HepG2 (cell line): ENCODE measurements around the gene ALK. TPM values are rescaled to one million over a fixed set of nuclear protein-coding genes. Genes with fewer than 3 reads are reported as not detected.

Source experiments
- ATAC-seq: fragments of 200-7000 bp; cut with Tn5 transposase; 3 replicates; pipeline ENCODE4 v1.9.1; 2020; ENCODE audit warnings: mild to moderate bottlenecking, moderate library complexity
- BruUV-seq: library from RNA; stranded (reverse); fragments of 400-500 nt; replicated peaks from 2 replicates; lab custom pipeline; 2021; lab: Mats Ljungman, UMichigan
- CTCF ChIA-PET: fragments of 300-600 bp; formaldehyde crosslinking; extraction: SDS; loops from one replicate; lab custom pipeline; 2021; ENCODE audit warnings: low total read pairs, inconsistent platforms, low intra/inter-chr PET ratio; lab: Yijun Ruan, JAX
- POLR2A ChIA-PET: fragments of 350-600 bp; sonication (Branson Sonifier 250); formaldehyde crosslinking; loops from one replicate; lab custom pipeline; 2020; ENCODE audit warnings: antibody characterized with exemption, inconsistent platforms; lab: Yijun Ruan, JAX
- DNase-seq: peaks from one replicate; pipeline ENCODE4 v3.0.0-alpha.2; 2015; ENCODE audit warnings: low spot score
- FAIRE-seq: peaks from 3 replicates; lab custom pipeline; 2011; peaks lifted over from hg19 to GRCh38; lab: Jason Lieb, UNC
- H2AFZ ChIP-seq: one replicate; pipeline ENCODE4 v1.6.1; 2011; ENCODE audit warnings: low read length, inconsistent platforms
- H3K27ac ChIP-seq: fragments of 300-600 bp; 3 replicates; pipeline ENCODE4 v1.8.0; 2011; ENCODE audit warnings: mixed run types, mild to moderate bottlenecking, mixed read lengths, low read length, inconsistent platforms; ENCODE audit not compliant: insufficient read depth; ENCODE audit errors: extremely low read length
- H3K27me3 ChIP-seq, 2 experiments: fragments of 200-600 bp in 1 of 2; 2 replicates in 1 of 2; 3 replicates in 1 of 2; pipeline versions ENCODE4 v1.6.0 to v1.8.0; 2011; ENCODE audit warnings: low read length in 2 of 2, mild to moderate bottlenecking in 2 of 2, moderate library complexity in 2 of 2, inconsistent platforms in 1 of 2; ENCODE audit not compliant: insufficient read depth in 2 of 2, control insufficient read depth in 1 of 2
- H3K36me3 ChIP-seq, 2 experiments: fragments of 200-600 bp in 1 of 2; replicated peaks in 1 of 2; 2 replicates in 1 of 2; 3 replicates in 1 of 2; pipeline versions ENCODE4 v1.5.1 to v1.8.0; 2011; ENCODE audit warnings: low read length in 2 of 2, inconsistent platforms in 1 of 2; ENCODE audit not compliant: insufficient read depth in 2 of 2, control insufficient read depth in 1 of 2
- H3K4me1 ChIP-seq: 2 replicates; pipeline ENCODE4 v1.5.1; 2012; ENCODE audit warnings: low read length, inconsistent platforms; ENCODE audit not compliant: insufficient read depth
- H3K4me2 ChIP-seq: 2 replicates; pipeline ENCODE4 v1.6.0; 2011; ENCODE audit warnings: low read depth, low read length, inconsistent platforms
- H3K4me3 ChIP-seq, 3 experiments: fragments of 200-600 bp in 1 of 3; sonication (generic), shearing (Covaris generic) in 1 of 3; replicated peaks in 1 of 3; 2 replicates each; pipeline ENCODE4 v1.5.1; 2011 to 2016; ENCODE audit warnings: low read length in 3 of 3, inconsistent platforms in 2 of 3, low read depth in 2 of 3, mild to moderate bottlenecking in 2 of 3, control low read depth in 1 of 3, mixed read lengths in 1 of 3; ENCODE audit not compliant: insufficient read depth in 1 of 3
- H3K79me2 ChIP-seq: one replicate; pipeline ENCODE4 v1.6.1; 2011; ENCODE audit warnings: low read length, inconsistent platforms; ENCODE audit not compliant: insufficient read depth
- H3K9ac ChIP-seq: 2 replicates; pipeline ENCODE4 v1.6.0; 2011; ENCODE audit warnings: mild to moderate bottlenecking, low read depth, low read length, inconsistent platforms; ENCODE audit not compliant: insufficient read depth
- H3K9me3 ChIP-seq: 2 replicates; pipeline ENCODE4 v1.5.1; 2012; ENCODE audit warnings: mild to moderate bottlenecking, low read length
- H4K20me1 ChIP-seq: 2 replicates; pipeline ENCODE4 v1.6.0; 2011; ENCODE audit warnings: inconsistent platforms, mild to moderate bottlenecking, low read length, moderate library complexity; ENCODE audit not compliant: insufficient read depth
- AHR ChIP-seq: IDR thresholded peaks from 2 replicates; pipeline ENCODE4 v1.6.1; 2018; ENCODE audit warnings: missing genetic modification reagents, missing compliant biosample characterization
- ATM ChIP-seq: fragments of 450-650 bp; IDR thresholded peaks from 2 replicates; pipeline ENCODE4 v1.7.1; 2017; ENCODE audit warnings: mild to moderate bottlenecking, borderline replicate concordance
- ISX ChIP-seq: sonication (generic); formaldehyde crosslinking; conservative IDR thresholded peaks from 2 replicates; pipeline ENCODE4 v1.5.0; 2020; ENCODE audit warnings: missing genetic modification reagents
- PRDM4 ChIP-seq: sonication (generic); formaldehyde crosslinking; IDR thresholded peaks from 2 replicates; pipeline ENCODE4 v1.9.0; 2021; ENCODE audit warnings: missing genetic modification reagents, borderline replicate concordance
- RARG ChIP-seq: sonication (generic); formaldehyde crosslinking; IDR thresholded peaks from 2 replicates; pipeline ENCODE4 v1.4.0; 2020; ENCODE audit warnings: low read depth, mild to moderate bottlenecking, missing genetic modification reagents
- RFX5 ChIP-seq: IDR thresholded peaks from 2 replicates; pipeline ENCODE4 v1.6.1; 2011; ENCODE audit warnings: low read depth, low read length, improper control_type of control experiment
- SNRNP70 ChIP-seq: fragments of 200-400 bp; formaldehyde crosslinking; IDR thresholded peaks from 2 replicates; pipeline ENCODE4 v1.6.1; 2017; ENCODE audit warnings: mild to moderate bottlenecking, low read depth, low read length, moderate library complexity
- SRF ChIP-seq: IDR thresholded peaks from 2 replicates; pipeline ENCODE4 v1.6.1; 2011; ENCODE audit warnings: mild to moderate bottlenecking, low read depth, low read length, moderate library complexity
- TIGD3 ChIP-seq: sonication (generic); formaldehyde crosslinking; IDR thresholded peaks from 2 replicates; pipeline ENCODE4 v1.5.1; 2020; ENCODE audit warnings: mild to moderate bottlenecking, missing genetic modification reagents, borderline replicate concordance
- ZNF253 ChIP-seq: sonication (generic); formaldehyde crosslinking; IDR thresholded peaks from 2 replicates; pipeline ENCODE4 v1.8.0; 2022; ENCODE audit warnings: mild to moderate bottlenecking, missing genetic modification reagents, borderline replicate concordance
- ZNF639 ChIP-seq: conservative IDR thresholded peaks from 2 replicates; pipeline ENCODE4 v1.6.1; 2018; ENCODE audit warnings: missing genetic modification reagents
- WGBS: methylation state at CpG from one replicate; pipeline ENCODE4 v1.1.6; 2017; ENCODE audit warnings: low lambda C conversion rate; 5-methylcytosine and 5-hydroxymethylcytosine counted together
- in situ Hi-C: cut with HindIII; loops from 2 replicates; pipeline ENCODE4 v1.10.0; 2017; ENCODE audit warnings: low pct_unique_long_range_greater_than_20kb; ENCODE audit not compliant: extremely low pct_ligation_motif_present
- intact Hi-C: fragments of 100-400 bp; cut with micrococcal nuclease; formaldehyde crosslinking; loops from one replicate; pipeline ENCODE4 v1.10.0; 2022; ENCODE audit not compliant: unreplicated experiment
- polyA plus RNA-seq, 8 experiments: library from polyadenylated mRNA; depleted of rRNA in 3 of 8; stranded (reverse) in 7 of 8; unstranded in 1 of 8; fragments of >200 nt; fragmentation: Illumina TruSeq in 4 of 8; extraction: Trizol in 4 of 8; gene quantifications; 2 replicates each; pipeline versions ENCODE4 v1.2.1 to v1.2.3, GENCODE V29; 2011 to 2016; ENCODE audit warnings: low read depth in 4 of 8, missing spikeins in 1 of 8, mixed read lengths in 1 of 8; ENCODE audit not compliant: insufficient read depth in 1 of 8
- total RNA-seq, 5 experiments: library from RNA; depleted of rRNA; stranded (reverse); fragments of >200 nt; fragmentation: Illumina TruSeq; extraction: Trizol; gene quantifications; 2 replicates each; pipeline ENCODE4 v1.2.3, GENCODE V29; 2016; ENCODE audit warnings: low read depth in 1 of 5

The ALK gene
- total and polyA plus RNA-seq, 2 of the 13 experiments (the other 11 are each of a cell fraction or from before 2014, with no cell fraction given): not detected

GRCh38 chr2:29417630-29418029 is 503.8 kb downstream of the ALK start (continued):
- no peak for TF ChIP-seq SNRNP70
- TF ChIP-seq SRF: no peak
- no peak for TF ChIP-seq PRDM4 (CRISPR knock-in tag)
- TF ChIP-seq RARG: no peak
- no peak for TF ChIP-seq ATM

GRCh38 chr2:29412197-29412925 is 509.0 kb downstream of the ALK start:
- no peak overlapping the region for H3K4me3 ChIP-seq
- ChIA-PET POLR2A (no interaction called here), CTCF (no interaction called here)
- H3K79me2 ChIP-seq: no peaks in the 10 kb centered on the region
- H3K9ac ChIP-seq: no peak overlapping the region
- in situ Hi-C loops: no loop called here
- intact Hi-C loops: no loop called here
- H3K4me1 ChIP-seq: no peaks in the 10 kb centered on the region
- no peaks in the 10 kb centered on the region for H4K20me1 ChIP-seq
- no peak overlapping the region for H2AFZ ChIP-seq
- no peak for ATAC-seq
- no TSS peak for BruUV-seq
- peaks cover 0 to 8% of the 10 kb centered on the region in 2 experiments; a peak in 1 of 5 replicates for H3K27me3 ChIP-seq
- no peak for DNase-seq
- 0% methylated on average over 1 of the region's 1 CpG for WGBS
- H3K9me3 ChIP-seq: no peaks in the 10 kb centered on the region
- H3K4me2 ChIP-seq: no peak overlapping the region
- H3K27ac ChIP-seq: no peak overlapping the region
- TF ChIP-seq ZNF253 (no peak), ZNF639 (CRISPR knock-in tag) (no peak), AHR (CRISPR knock-in tag) (no peak), RFX5 (no peak), TIGD3 (CRISPR knock-in tag) (no peak), ISX (CRISPR knock-in tag) (no peak)
- H3K36me3 ChIP-seq: no peaks in the 10 kb centered on the region
- no peak for FAIRE-seq
